ENCODE results near the gene RBPMS2. TPM values are rescaled to one million over a fixed set of nuclear protein-coding genes. Genes with fewer than 3 reads are reported as not detected.

The RBPMS2 gene
- total RNA-seq, 1 experiment from 2014 or later: 181 TPM

DNA sequence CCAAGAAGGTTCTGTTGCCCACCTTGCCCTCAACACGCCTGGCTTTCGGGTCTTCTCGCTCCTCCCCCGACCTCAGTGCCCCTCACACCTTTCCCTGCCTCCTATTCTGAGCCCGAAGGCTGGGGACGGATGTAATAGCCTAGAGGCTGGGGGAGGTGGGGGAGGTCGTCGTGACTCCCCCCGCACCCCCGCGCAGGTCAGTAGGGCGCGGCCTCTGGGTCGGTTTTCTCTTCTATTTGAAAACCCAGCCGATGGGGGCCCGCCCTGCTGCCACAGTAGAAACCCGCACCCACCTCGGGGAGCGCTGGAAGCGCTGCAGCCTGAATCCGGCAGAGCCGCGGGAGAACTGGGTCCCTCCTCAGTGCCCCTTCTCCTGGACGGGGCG is 1.0 kb upstream of the RBPMS2 start:
- H3K9ac ChIP-seq (ENCODE audit: extremely low read depth, insufficient read length, low read length): peak overlapping the region; percentile 49
- H2BK20ac ChIP-seq (ENCODE audit: low read depth, low read length, poor library complexity, severe bottlenecking): no peak overlapping the region
- Mint-ChIP-seq H3K9me3 (no peaks in the 10 kb centered on the region), H3K4me3 (peak overlapping the region; percentile 78 to 91), H3K36me3 (ENCODE audit: insufficient read depth in 1 of 3, low read depth in 3 of 3) (peaks cover 0 to 7% (median 6%) of the 10 kb centered on the region in 3 experiments; a peak in 5 of 7 replicates), H3K27me3 (ENCODE audit: low read depth) (no peaks in the 10 kb centered on the region), H3K27ac (peak overlapping the region; percentile 54 to 89 (median 68); a peak in 5 of 7 replicates), H3K4me1 (peaks cover 50 to 52% of the 10 kb centered on the region in 2 experiments)
- H3K23ac ChIP-seq (ENCODE audit: insufficient read length, low read depth, low read length): no peak overlapping the region
- no peak overlapping the region for H3K4ac ChIP-seq (ENCODE audit: low read depth, low read length)
- peaks cover 17% of the 10 kb centered on the region for H3K23me2 ChIP-seq (ENCODE audit: insufficient read length, low read depth, low read length, poor library complexity, severe bottlenecking)
- no peaks in the 10 kb centered on the region for H3K9me3 ChIP-seq (ENCODE audit: control insufficient read depth, low read depth, low read length)
- peak; percentile 47 for DNase-seq
- no peak overlapping the region for H4K5ac ChIP-seq (ENCODE audit: insufficient read length, low read depth, low read length)
- peaks cover 33% of the 10 kb centered on the region; the same call in 1 of the 2 replicates for H3K79me2 ChIP-seq (ENCODE audit: insufficient read depth, low read length)
- H2BK15ac ChIP-seq (ENCODE audit: low read depth, low read length): no peak overlapping the region
- no peak overlapping the region for H2BK5ac ChIP-seq (ENCODE audit: insufficient read length, low read length)
- H3K27ac ChIP-seq (ENCODE audit: insufficient read length, low read depth, low read length): no peak overlapping the region
- no peak overlapping the region for H2AFZ ChIP-seq (ENCODE audit: low read length)
- no peak overlapping the region for H3K56ac ChIP-seq (ENCODE audit: insufficient read length, low read depth, low read length)
- no peak overlapping the region for H3T11ph ChIP-seq (ENCODE audit: low read length)
- no peaks in the 10 kb centered on the region for H3K27me3 ChIP-seq (ENCODE audit: insufficient read depth, low read length)
- H3K18ac ChIP-seq (ENCODE audit: insufficient read length, low read depth, low read length): no peak overlapping the region
- no CpG with 5 or more reads among the region's 25 CpGs for WGBS (ENCODE audit: extremely low coverage, insufficient read length, low lambda C conversion rate)
- TF ChIP-seq, protein P1, sequence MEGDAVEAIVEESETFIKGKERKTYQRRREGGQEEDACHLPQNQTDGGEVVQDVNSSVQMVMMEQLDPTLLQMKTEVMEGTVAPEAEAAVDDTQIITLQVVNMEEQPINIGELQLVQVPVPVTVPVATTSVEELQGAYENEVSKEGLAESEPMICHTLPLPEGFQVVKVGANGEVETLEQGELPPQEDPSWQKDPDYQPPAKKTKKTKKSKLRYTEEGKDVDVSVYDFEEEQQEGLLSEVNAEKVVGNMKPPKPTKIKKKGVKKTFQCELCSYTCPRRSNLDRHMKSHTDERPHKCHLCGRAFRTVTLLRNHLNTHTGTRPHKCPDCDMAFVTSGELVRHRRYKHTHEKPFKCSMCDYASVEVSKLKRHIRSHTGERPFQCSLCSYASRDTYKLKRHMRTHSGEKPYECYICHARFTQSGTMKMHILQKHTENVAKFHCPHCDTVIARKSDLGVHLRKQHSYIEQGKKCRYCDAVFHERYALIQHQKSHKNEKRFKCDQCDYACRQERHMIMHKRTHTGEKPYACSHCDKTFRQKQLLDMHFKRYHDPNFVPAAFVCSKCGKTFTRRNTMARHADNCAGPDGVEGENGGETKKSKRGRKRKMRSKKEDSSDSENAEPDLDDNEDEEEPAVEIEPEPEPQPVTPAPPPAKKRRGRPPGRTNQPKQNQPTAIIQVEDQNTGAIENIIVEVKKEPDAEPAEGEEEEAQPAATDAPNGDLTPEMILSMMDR (conservative IDR thresholded peaks at IDR 0.05): no peak
- H3K79me1 ChIP-seq (ENCODE audit: insufficient read depth, low read depth, low read length, poor library complexity, severe bottlenecking): no peaks in the 10 kb centered on the region
- H3K4me2 ChIP-seq (ENCODE audit: insufficient read depth, insufficient read length, low read length): peak overlapping the region; percentile 86
- no peak overlapping the region for H2BK120ac ChIP-seq (ENCODE audit: low read depth, low read length, poor library complexity, severe bottlenecking)
- no peaks in the 10 kb centered on the region for H4K20me1 ChIP-seq (ENCODE audit: control insufficient read depth, insufficient read depth, insufficient read length)
- H3K14ac ChIP-seq (ENCODE audit: insufficient read depth, low read length): 0 out of 2 replicates have a peak overlapping the region, but pooled peaks have one; percentile 33
- peaks cover 18% of the 10 kb centered on the region; the same call in 1 of the 2 replicates for H3K4me1 ChIP-seq (ENCODE audit: insufficient read depth, low read length)
- no peak overlapping the region for H2AK5ac ChIP-seq (ENCODE audit: insufficient read length, low read length)
- H2BK12ac ChIP-seq (ENCODE audit: insufficient read length, low read depth, low read length): no peak overlapping the region
- H4K8ac ChIP-seq (replicated peaks; ENCODE audit: insufficient read length, low read depth, low read length): no peak overlapping the region
- H4K91ac ChIP-seq (ENCODE audit: insufficient read length, low read depth, low read length): no peak overlapping the region
